ENCODE results near the gene CBX5.
"Not testable (repeated sequence)": the region's sequence is repeated elsewhere in the genome, so short reads cannot be mapped to it uniquely, and the experiment has no call there.

Gene CBX5

DNA sequence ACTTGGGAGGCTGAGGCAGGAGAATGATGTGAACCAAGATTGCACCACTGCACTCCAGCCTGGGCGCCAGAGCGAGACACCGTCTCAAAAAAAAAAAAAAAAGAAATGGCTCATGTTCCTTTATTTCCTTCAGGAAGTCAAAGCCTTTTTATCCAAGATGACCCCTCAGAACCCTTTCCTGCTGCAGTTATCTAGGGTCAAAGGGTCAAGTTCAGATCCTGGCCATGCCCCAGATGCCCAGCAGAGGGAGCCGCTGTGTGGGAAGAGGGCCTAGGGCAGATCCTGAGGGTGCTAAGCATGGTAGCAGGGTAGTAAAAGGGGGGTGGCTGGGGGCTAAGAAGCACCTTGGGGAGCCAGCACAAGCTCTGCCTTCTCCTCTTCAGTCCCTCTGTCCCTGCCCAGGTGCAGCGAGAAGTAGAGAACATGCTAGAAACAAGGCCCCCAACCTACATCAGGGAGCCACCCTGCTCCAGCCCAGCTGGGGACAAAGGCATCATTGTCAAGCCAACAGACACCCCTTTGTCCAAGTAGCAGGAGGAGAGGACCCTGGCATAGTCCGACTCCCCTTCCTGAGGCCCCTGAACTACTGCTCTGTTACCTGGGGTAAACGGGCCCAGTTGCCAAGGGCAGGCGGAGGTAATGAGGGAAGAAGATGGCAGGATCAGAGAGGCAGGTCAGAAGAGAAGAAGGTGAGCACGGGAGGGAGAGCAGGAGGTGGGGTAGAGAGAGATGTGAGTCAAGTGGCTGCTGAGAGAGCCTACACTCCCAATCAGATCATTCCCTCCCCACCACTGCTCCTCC lies 14.4 kb upstream of the CBX5 start:
- peak; percentile 50 for DNase-seq

DNA sequence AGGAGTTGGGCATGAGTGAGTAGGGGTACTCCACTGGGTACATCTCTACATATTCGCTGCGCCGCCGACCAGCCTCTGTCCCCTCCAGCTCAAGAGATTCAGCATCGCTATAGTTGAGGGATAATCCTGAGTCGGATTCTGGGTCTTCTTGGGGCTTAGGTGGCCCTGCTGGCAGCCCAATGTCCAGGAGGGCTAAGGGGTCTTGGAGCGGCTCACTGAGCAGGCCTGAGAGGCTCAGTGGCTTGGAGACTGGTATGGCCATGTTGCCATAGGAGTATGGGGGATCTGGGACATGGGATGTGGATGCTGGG lies 13.0 kb upstream of the CBX5 start:
- no peak for DNase-seq

DNA sequence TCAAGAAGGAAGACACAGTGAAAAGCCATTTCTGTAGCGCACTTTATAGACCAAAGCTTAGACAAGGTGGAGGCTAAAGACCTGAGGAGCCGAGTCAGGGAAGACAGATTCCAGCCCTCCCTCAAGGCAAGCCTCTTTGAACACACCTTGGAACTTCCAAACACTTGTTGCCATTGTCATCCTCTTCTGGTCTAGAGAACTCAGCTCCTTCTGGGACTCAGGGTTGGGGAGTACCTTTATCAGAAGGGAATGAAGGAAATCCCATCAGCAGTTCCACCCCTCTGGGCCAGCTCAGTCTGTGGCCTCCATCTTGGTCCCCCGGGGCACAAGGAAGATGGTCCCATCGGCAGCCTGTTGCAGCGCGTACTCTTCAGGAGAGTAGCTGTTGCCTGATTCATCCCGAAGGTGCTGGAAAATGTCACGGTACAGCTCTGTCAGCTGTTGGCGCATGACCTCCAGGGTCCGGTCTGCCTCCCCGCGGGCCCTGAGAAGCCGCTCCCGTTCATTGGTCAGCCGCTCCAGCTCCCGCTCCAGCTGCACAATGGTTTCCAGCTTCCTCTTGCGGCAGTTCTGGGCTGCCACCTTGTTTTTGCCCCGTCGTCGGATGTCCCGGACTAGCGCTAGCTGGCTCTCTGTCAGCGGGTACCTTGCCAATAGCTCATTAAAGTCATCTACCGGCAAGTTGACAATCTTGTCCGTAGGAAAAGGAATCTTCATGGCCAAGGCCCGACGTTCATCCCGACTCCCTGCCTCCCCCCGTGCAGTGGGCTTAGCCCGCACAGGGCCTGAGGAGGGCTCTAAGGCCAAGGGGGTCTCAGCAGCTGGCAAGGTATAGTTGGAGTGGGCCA lies 12.4 kb upstream of the CBX5 start:
- DNase-seq, result no peak

GRCh38 chr12:54287261-54288157 lies 7.6 kb upstream of the CBX5 start:
- DNase-seq, result no peak

- DNase-seq, result no peak
These were observed 6.4 kb upstream of the CBX5 start for GRCh38 chr12:54286042-54287030.

GRCh38 chr12:54285150-54286041 lies 5.5 kb upstream of the CBX5 start:
- DNase-seq, result no peak

- not testable (repeated sequence) for DNase-seq
These were observed 4.3 kb upstream of the CBX5 start for GRCh38 chr12:54284070-54284780.

DNA sequence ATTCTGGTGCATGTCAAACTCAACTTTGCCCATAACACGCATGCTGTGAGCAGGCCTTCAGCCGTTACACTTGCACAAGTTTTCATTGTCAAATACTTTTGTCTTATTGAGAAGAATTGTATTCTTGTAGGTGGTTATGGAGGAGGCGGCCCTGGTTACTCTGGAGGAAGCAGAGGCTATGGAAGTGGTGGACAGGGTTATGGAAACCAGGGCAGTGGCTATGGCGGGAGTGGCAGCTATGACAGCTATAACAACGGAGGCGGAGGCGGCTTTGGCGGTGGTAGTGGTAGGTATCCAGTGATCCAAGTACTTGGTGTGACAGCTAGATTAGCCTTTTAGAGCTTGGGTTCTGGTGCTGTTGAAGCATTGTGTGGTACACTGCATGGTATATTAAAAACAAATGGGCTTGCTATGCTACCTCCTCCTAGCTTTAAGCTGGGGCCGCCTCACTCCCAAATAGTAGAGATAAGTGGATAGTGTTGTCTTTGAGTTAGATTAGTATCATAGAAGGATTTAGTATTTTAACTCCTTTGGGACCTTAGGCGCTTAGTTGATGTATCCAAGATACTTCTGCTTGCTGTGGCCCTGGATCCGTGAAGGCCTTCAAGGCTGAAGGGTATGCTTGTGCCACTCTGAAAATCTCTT lies 3.1 kb upstream of the CBX5 start:
- DNase-seq, result no peak

DNA sequence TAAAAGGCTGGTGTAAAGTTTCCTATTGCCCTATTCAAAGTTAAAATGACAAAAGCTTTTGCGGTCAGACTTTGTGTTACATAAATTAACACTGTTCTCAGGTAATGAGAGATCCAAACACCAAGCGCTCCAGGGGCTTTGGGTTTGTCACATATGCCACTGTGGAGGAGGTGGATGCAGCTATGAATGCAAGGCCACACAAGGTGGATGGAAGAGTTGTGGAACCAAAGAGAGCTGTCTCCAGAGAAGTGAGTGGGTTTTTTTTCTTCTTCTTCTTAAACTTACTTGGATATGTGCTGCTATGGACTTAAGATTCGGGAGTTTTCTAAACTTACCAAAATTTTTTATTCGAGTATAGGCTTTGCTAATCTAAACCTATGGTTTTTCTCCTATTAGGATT lies 1.8 kb upstream of the CBX5 start:
- DNase-seq, result not testable (repeated sequence)

- DNase-seq, result not testable (repeated sequence)
These were observed 1.3 kb upstream of the CBX5 start for GRCh38 chr12:54281261-54281638.

DNA sequence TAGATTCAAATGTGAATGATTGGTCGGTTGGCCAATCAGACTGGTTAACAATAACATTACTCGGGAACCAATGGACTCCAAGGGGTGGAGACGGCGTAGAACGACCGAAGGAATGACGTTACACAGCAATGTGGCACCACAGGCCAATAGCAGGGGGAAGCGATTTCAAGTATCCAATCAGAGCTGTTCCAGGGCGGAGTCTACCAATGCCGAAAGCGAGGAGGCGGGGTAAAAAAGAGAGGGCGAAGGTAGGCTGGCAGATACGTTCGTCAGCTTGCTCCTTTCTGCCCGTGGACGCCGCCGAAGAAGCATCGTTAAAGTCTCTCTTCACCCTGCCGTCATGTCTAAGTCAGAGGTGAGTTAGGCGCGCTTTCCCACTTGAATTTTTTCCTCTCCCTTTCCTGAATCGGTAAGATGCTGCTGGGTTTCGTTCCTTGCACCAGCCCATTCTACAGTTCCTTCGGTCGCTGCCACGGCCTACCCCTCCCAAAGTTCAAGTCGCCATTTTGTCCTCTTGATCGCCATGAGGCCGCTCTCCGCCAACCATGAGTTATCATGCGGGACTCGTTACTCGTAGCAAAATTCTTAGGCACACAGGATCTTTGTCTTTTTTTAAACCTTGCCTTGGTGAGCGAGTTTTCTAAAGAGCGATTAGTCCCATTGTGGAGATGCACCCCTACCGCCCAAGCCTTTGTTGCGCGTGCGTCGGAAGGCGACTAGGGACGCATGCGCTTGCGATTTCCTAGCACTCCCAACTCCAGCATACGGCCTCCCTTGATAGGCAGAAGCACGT lies 742 bp upstream of the CBX5 start, which contains the start of gene HNRNPA1:
Gene HNRNPA1, plus strand, starts transcription at position 259 of the 793 bp plus-strand sequence. Its CDS starts 82 bp downstream, at position 341.
- peak; percentile 99 for DNase-seq

- no peak for DNase-seq
These were observed 693 bp downstream of the CBX5 start for GRCh38 chr12:54279227-54279631.

- DNase-seq, result no peak
These were observed 2.1 kb downstream of the CBX5 start for GRCh38 chr12:54277823-54278276.

- no peak for DNase-seq
These were observed 3.6 kb downstream of the CBX5 start for GRCh38 chr12:54276368-54276767.

GRCh38 chr12:54273981-54274380 lies 5.9 kb downstream of the CBX5 start:
- DNase-seq, result no peak

GRCh38 chr12:54272214-54272613 lies 7.7 kb downstream of the CBX5 start:
- DNase-seq, result no peak

DNA sequence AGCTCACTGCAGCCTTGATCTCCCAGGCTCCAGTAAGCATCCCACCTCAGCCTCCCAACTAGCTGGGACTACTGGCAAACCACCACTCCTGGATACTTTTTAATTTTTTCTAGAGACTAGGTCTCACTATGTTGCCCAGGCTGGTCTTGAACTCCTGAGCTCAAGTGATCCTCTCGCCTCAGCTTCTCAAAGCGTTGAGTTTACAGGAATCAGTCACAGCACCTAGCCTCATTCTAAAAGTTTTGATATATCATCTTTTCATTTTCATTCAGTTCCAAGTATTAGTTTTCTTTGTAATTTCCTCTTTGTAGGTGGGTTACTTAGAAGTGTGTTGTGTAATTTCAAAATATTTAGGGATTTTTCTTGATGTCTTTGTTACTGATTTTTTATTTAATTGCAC lies 9.6 kb downstream of the CBX5 start:
- no peak for DNase-seq

DNA sequence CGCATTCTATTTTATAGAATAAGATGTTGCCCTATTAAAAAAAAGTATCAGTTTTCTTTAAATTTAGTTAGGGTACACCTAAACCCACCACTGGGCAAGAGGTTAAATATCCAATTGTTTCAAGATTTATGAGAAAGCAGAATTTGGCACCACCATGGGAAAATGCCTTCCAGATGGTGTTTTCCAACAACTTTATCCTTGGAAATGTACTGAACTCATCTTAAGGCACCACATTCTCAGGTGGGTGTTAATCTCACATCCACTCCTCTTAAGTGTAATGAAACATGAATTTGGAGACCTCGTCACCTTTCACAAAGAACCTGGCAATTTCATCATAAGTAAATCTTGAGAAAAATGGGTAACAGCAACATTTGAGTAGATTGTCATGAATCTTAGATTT lies 13.1 kb downstream of the CBX5 start:
- DNase-seq, result no peak

GRCh38 chr12:54265364-54265812 lies 14.5 kb downstream of the CBX5 start:
- no peak for DNase-seq
